HG03520 (cell line): ENCODE results near the gene CDCP1.

Source experiments
- ATAC-seq: cut with Tn5 transposase; IDR thresholded peaks from one replicate; pipeline ENCODE4 v1.9.1; 2021; ENCODE audit warnings: mild to moderate bottlenecking, moderate library complexity; ENCODE audit not compliant: unreplicated experiment

Gene CDCP1

GRCh38 chr3:45118615-45119071 lies 27.5 kb downstream of the CDCP1 start:
- ATAC-seq = no peak

GRCh38 chr3:45116350-45116749 lies 29.8 kb downstream of the CDCP1 start:
- ATAC-seq = no peak

GRCh38 chr3:45113625-45114050 lies 32.5 kb downstream of the CDCP1 start:
- ATAC-seq = no peak

GRCh38 chr3:45112939-45113338 lies 33.2 kb downstream of the CDCP1 start:
- ATAC-seq = no peak

- ATAC-seq = no peak
Observed at GRCh38 chr3:45110509-45110833, 35.7 kb downstream of the CDCP1 start.

GRCh38 chr3:45109771-45110508 lies 36.2 kb downstream of the CDCP1 start:
- peak; percentile 51 for ATAC-seq

GRCh38 chr3:45106874-45107273 lies 39.3 kb downstream of the CDCP1 start:
- ATAC-seq = no peak

GRCh38 chr3:45105855-45106671 lies 40.1 kb downstream of the CDCP1 start:
- no peak for ATAC-seq

- no peak for ATAC-seq
Observed at GRCh38 chr3:45104715-45105711, 41.2 kb downstream of the CDCP1 start.

- ATAC-seq = no peak
Observed at GRCh38 chr3:45103753-45104714, 42.1 kb downstream of the CDCP1 start.

- no peak for ATAC-seq
Observed at GRCh38 chr3:45103334-45103733, 42.8 kb downstream of the CDCP1 start.

- no peak for ATAC-seq
Observed at GRCh38 chr3:45100981-45101407, 45.2 kb downstream of the CDCP1 start.

- ATAC-seq = no peak
Observed at GRCh38 chr3:45098310-45098709, 47.9 kb downstream of the CDCP1 start.

GRCh38 chr3:45097296-45097883 lies 48.8 kb downstream of the CDCP1 start:
- ATAC-seq = no peak

- no peak for ATAC-seq
Observed at GRCh38 chr3:45095916-45096526, 50.2 kb downstream of the CDCP1 start.

GRCh38 chr3:45093176-45093575 lies 53.0 kb downstream of the CDCP1 start:
- no peak for ATAC-seq

GRCh38 chr3:45092132-45093031 lies 53.8 kb downstream of the CDCP1 start:
- no peak for ATAC-seq

GRCh38 chr3:45090855-45091254 lies 55.3 kb downstream of the CDCP1 start:
- no peak for ATAC-seq
